Central memory CD8-positive, alpha-beta T cell (primary cell): Measurements from ENCODE around the gene TMEM126A.

Experiments used
- ATAC-seq: fragments of 150-1000 bp; cut with Tn5 transposase; replicated peaks from 2 replicates; pipeline ENCODE4 v1.10.0; 2022; ENCODE audit warnings: mild to moderate bottlenecking, moderate FRiP score, moderate number of reproducible peaks; ENCODE audit not compliant: poor library complexity, severe bottlenecking; ENCODE audit errors: extremely low read depth
- DNase-seq, 2 donors: peaks; one replicate each; pipeline ENCODE4 v3.0.0; 2021; ENCODE audit warnings: low spot score in 2 of 2
- H3K27ac Mint-ChIP-seq: one replicate; pipeline ENCODE4 v1.8.0; 2022; ENCODE audit warnings: low read depth, mild to moderate bottlenecking, moderate library complexity, mixed read lengths
- H3K27me3 Mint-ChIP-seq: one replicate; pipeline ENCODE4 v1.8.0; 2022; ENCODE audit warnings: mixed read lengths
- H3K36me3 Mint-ChIP-seq: one replicate; pipeline ENCODE4 v1.8.0; 2022; ENCODE audit warnings: mild to moderate bottlenecking, moderate library complexity, mixed read lengths; ENCODE audit not compliant: insufficient read depth
- H3K4me1 Mint-ChIP-seq: one replicate; pipeline ENCODE4 v1.8.0; 2022; ENCODE audit warnings: mixed read lengths
- H3K4me3 Mint-ChIP-seq: one replicate; pipeline ENCODE4 v1.8.0; 2022; ENCODE audit warnings: mild to moderate bottlenecking, moderate library complexity, mixed read lengths
- H3K9me3 Mint-ChIP-seq: one replicate; pipeline ENCODE4 v1.8.0; 2022; ENCODE audit warnings: mixed read lengths

TMEM126A gene

DNA sequence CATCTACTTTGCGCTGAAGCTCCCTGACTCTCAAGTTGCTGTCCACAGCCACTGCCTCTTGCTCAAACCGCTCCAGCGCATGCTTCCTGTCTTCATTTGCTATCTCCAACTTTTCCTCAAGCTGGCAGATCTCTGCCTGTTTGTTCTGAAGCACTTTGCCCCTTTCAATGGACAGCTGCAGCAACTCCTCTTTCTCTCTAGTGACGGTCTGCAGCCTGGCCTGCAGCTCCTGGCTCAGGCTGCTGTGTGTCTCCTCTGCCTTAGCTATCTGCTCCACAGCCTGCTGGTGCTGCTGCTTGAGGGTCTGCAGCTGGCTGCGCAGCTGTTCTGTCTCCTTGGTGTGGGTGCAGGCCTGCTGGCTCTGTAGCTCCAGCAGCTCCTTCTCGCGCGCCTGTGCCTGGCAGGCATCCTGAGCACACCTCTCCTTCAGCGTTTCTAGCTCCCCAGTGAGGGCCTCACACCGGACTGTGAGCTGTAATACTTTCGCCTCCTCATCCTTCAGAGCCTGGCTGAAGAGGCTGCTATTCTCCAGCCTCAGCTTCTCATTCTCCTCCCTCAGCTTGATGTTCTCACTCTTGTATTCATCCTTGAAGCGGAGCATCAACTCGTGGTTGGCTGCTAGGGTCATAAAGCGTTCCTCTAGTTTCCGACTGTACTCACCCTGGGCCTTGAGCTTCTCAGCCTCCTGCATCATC lies 37.5 kb downstream of the TMEM126A start:
- Mint-ChIP-seq H3K4me1 (peaks cover 22% of the 10 kb centered on the region), H3K9me3 (no peaks in the 10 kb centered on the region), H3K27me3 (no peaks in the 10 kb centered on the region), H3K36me3 (peaks cover 7% of the 10 kb centered on the region), H3K27ac (no peak overlapping the region), H3K4me3 (peak overlapping the region; percentile 22)
- no peak for ATAC-seq
- DNase-seq, result no peak

DNA sequence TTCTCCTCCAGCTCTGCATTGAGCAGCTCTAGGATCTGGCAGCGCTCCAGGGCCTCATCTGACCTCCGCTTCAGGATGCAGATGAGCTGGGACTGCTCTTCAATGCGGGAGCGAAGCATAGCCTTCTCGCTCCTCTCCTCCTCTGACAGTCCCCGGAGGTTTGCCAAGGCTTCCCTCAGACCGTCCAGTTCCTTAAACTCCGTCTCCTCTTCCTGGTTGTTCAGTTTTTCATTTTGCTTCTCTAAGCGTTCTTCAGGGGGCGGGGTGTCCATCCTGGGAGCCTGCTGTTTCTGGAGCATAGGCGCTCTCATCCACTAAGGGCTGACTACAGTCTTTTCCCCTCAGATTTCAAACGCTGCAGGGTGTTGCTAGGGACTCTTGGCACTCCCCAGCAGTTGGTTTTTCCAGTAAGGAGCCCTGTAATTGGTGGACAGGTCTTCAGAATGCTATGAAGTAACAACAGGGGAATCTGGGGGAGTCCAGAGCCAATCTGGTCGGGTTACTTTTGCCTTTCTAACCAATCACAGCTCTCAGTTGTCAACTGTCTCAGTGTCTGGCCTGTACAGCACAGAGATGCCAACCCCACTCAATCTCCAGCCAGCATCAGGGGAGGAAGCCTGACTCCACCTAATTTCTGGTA lies 38.2 kb downstream of the TMEM126A start, which contains the start of gene CCDC89:
CCDC89 (minus strand) TSS at position 376 of the 640 bp plus-strand sequence; CDS start at position 311, 65 bp downstream.
- ATAC-seq (no peak), DNase-seq (no peak)
- Mint-ChIP-seq H3K36me3 (peaks cover 9% of the 10 kb centered on the region), H3K9me3 (no peaks in the 10 kb centered on the region), H3K4me1 (peaks cover 22% of the 10 kb centered on the region), H3K4me3 (peak within 1 kb of the TSS; percentile 22), H3K27ac (no peak within 1 kb of the TSS), H3K27me3 (no peaks in the 10 kb centered on the region)

DNA sequence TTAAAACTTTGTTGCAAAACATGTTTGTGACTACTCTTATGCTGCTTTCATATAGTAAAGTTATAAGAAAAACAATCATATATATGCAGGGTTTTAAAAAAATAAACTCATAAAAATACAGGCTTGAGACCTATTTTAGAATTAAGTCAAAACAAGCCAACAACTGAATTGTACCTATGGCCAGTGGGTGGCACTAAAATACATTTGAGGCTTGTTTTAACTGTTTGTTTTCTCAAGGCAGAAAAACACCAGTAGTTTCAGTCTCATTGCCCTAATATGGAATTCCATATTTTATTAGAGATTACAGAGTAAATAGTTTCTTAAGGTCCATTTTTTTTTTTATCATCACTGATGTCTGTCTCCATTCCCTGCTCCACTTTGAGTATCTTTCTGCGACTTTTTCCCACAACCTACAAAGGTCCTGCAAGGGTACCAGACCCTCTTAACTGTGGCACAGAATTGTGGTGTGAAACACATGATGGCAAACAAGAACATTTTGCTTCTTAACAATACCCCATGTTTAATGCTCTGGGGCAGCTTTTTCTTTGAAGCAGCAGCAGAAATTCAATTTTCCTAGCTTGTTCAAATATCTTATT lies 46.7 kb downstream of the TMEM126A start:
- ATAC-seq (no peak), DNase-seq (no peak)

DNA sequence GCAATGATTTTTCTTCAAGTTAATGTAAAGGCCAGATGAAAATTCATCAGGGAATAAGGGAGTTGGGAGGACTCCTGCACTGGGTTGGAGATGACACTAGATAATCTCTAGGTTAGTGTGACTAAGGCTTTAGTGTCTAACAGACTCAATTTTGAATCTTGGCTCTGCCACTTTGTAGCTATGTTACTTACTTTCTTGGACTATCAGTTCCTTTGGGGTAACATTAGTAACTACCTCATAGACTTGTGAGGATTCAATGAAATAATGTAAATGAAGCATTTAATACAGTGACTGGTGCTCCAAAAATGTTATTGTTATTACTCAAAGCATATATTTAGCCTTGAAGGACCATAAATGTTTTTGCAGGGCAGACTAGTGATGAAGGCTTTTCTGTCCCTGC lies 47.8 kb downstream of the TMEM126A start:
- H3K27me3 Mint-ChIP-seq, result no peaks in the 10 kb centered on the region
- no peak for ATAC-seq
- no peak for DNase-seq

More for the DNA sequence above, 46.7 kb downstream of the TMEM126A start:
- no peaks in the 10 kb centered on the region for H3K9me3 Mint-ChIP-seq
- H3K27me3 Mint-ChIP-seq, result no peaks in the 10 kb centered on the region
- no peak overlapping the region for H3K4me3 Mint-ChIP-seq
- H3K36me3 Mint-ChIP-seq, result peaks cover 9% of the 10 kb centered on the region
- no peak overlapping the region for H3K27ac Mint-ChIP-seq
- peaks cover 13% of the 10 kb centered on the region for H3K4me1 Mint-ChIP-seq

DNA sequence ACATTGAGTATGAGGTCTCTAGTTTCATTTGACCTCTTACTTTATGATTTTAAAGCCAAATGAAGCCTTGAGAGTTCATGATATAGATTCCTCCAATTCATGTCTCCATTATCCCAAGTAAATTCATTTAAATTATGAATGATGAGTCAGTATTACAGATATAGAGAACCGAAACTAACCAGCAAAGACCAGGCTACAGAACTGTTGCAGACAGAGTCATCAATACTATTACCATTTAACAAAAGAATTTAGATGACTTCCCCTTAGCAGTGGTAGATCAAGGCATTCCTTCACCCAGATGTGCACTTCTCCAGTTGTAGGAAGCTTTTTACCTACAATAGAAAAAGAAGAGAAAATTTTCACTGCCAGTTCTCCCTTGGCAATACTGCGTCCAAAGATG lies 50.0 kb downstream of the TMEM126A start:
- H3K4me3 Mint-ChIP-seq, result no peak overlapping the region

More for the DNA sequence above, 47.8 kb downstream of the TMEM126A start:
- Mint-ChIP-seq H3K9me3 (no peaks in the 10 kb centered on the region), H3K27ac (no peak overlapping the region), H3K36me3 (peaks cover 7% of the 10 kb centered on the region), H3K4me1 (peaks cover 24% of the 10 kb centered on the region), H3K4me3 (no peak overlapping the region)

DNA sequence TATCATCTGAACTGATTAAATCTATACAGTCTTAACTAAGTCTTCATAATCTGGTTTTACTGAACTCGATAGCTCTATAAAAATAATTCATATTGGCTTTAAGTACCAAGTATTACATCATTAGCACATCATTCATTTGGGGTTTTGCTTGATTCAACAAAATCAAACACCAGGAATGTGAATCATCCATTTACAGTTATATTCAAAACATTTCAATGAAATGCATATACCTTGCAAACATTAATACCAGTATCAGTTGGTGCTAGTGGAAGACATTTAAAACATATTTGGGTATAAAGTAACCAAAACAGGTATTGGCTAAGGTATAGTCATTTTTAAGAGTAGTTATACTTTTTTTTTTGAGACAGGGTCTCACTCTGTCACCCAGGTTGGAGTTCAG lies 50.4 kb downstream of the TMEM126A start:
- Mint-ChIP-seq H3K9me3 (no peaks in the 10 kb centered on the region), H3K4me3 (no peak overlapping the region), H3K27ac (peak overlapping the region; percentile 79), H3K4me1 (peaks cover 27% of the 10 kb centered on the region), H3K36me3 (peaks cover 8% of the 10 kb centered on the region), H3K27me3 (no peaks in the 10 kb centered on the region)
- ATAC-seq (no peak), DNase-seq (no peak)

More for the DNA sequence above, 50.0 kb downstream of the TMEM126A start:
- H3K9me3 Mint-ChIP-seq, result no peaks in the 10 kb centered on the region
- no peak for ATAC-seq
- H3K27ac Mint-ChIP-seq, result peak overlapping the region; percentile 79
- H3K27me3 Mint-ChIP-seq, result no peaks in the 10 kb centered on the region
- peaks cover 27% of the 10 kb centered on the region for H3K4me1 Mint-ChIP-seq
- H3K36me3 Mint-ChIP-seq, result peaks cover 8% of the 10 kb centered on the region
- no peak for DNase-seq

DNA sequence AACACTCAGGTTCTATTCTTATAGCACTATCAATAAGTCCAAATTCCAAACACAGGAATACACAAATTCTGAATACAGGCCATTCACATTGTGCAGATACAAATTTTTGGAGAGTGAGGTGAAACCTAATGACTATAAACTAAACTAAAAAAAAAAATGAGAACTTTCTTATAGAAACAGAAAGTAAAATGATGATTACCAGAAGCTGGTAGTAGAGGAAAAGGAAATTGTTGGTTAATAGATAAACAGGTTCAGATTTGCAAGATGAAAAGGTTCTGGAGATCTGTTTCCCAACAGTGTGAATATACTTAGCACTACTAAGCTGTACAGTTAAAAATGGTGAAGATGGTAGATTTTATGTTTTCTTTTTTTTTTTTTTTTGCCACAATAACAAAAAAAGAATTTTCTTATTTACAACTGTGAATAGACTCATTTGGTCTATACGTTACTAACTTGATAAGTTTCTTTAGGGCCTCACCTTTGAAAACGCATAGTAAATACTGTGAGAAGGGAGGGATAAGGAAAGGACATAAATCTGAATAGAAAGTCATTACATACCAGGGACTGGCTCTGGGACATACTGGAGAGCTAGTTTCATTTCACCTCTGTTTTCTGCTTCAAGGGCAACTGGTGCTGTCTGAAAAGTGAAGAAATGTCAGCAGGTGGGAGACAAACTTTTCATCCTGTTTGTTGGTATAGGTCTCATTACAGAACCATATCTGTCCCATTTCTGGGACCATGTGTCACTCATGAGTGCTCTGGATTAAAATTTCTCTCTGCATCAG lies 52.4 kb downstream of the TMEM126A start:
- H3K4me1 Mint-ChIP-seq, result peaks cover 27% of the 10 kb centered on the region

DNA sequence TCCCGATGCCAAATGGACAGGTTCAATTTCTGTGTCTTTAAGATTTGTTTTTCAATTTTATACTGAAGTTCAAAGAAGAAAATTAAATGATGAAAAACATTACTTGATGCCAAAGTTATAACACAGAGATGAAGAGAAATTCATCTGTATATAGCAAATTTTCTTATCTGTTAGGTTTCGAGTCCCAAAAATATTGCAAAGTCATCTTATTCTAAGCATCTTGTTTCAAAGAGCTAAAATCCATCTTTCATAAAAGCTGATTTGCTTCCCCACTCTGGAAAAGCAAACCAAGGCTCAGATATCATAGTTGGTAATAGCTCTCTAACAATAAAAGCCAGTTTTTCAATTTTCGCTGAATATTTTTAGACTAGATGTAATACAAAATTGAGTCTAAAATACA lies 57.2 kb downstream of the TMEM126A start:
- peaks cover 9% of the 10 kb centered on the region for H3K4me1 Mint-ChIP-seq
- no peaks in the 10 kb centered on the region for H3K9me3 Mint-ChIP-seq
- ATAC-seq (no peak), DNase-seq (no peak)
- H3K36me3 Mint-ChIP-seq, result peaks cover 9% of the 10 kb centered on the region
- H3K4me3 Mint-ChIP-seq, result no peak overlapping the region
- peak overlapping the region; percentile 19 for H3K27ac Mint-ChIP-seq
- H3K27me3 Mint-ChIP-seq, result no peaks in the 10 kb centered on the region

More for the DNA sequence above, 52.4 kb downstream of the TMEM126A start:
- no peaks in the 10 kb centered on the region for H3K9me3 Mint-ChIP-seq
- DNase-seq (no peak), ATAC-seq (peak; percentile 92)
- H3K27me3 Mint-ChIP-seq, result no peaks in the 10 kb centered on the region
- peak overlapping the region; percentile 80 for H3K27ac Mint-ChIP-seq
- H3K4me3 Mint-ChIP-seq, result peak overlapping the region; percentile 51
- peaks cover 8% of the 10 kb centered on the region for H3K36me3 Mint-ChIP-seq

DNA sequence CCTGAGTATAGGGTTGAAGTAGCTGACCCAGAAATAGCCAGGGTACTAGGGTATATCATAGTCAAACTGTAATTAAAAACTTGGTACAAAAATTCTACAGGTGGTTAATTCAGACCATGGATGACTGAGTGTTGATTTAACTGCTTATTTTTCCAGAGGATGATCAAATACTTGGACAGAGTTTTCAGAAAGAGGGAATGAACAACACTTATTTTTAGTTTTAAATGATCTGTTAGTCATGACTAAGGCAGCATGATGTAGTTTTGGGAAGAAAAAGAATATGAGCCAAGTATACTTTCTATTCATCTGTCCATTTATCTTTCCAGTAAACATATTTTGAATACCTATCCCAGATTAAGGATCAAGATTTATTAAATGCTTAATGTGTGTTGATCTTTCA lies 58.0 kb downstream of the TMEM126A start:
- no peaks in the 10 kb centered on the region for H3K9me3 Mint-ChIP-seq
- no peak for ATAC-seq
- H3K4me3 Mint-ChIP-seq, result no peak overlapping the region
- H3K27me3 Mint-ChIP-seq, result no peaks in the 10 kb centered on the region
- DNase-seq, result no peak
- H3K27ac Mint-ChIP-seq, result no peak overlapping the region
- H3K4me1 Mint-ChIP-seq, result peaks cover under 1% of the 10 kb centered on the region
- H3K36me3 Mint-ChIP-seq, result peaks cover 11% of the 10 kb centered on the region
